Measurements from ENCODE around the gene TSC22D2. TPM values are rescaled to one million over a fixed set of nuclear protein-coding genes. Genes with fewer than 3 reads are reported as not detected.

Gene TSC22D2
- total and polyA plus RNA-seq, 10 of the 15 experiments (the other 5 are each of a cell fraction or from before 2014, with no cell fraction given) = 7.4 to 19.4 (median 10.9) TPM

GRCh38 chr3:150410311-150411105 lies 2.4 kb downstream of the TSC22D2 start:
- no TSS peak for BruUV-seq (replicated peaks)
- Histone ChIP-seq H3K79me2 (ENCODE audit: control insufficient read depth, insufficient read depth, low read length) (peaks cover 69% of the 10 kb centered on the region), H3K27me3 (replicated peaks in 1 of 2; ENCODE audit: control insufficient read depth in 2 of 2, insufficient read depth in 2 of 2, low read length in 1 of 2) (no peaks in the 10 kb centered on the region), H3K27ac (ENCODE audit: control insufficient read depth, insufficient read depth) (peak overlapping the region; percentile 78), H3K36me3 (ENCODE audit: control insufficient read depth in 2 of 2, insufficient read depth in 2 of 2, low read length in 1 of 2) (no peaks in the 10 kb centered on the region), H2AFZ (ENCODE audit: control insufficient read depth, low read depth, low read length) (no peak overlapping the region), H3K4me2 (ENCODE audit: control insufficient read depth, insufficient read depth) (peak overlapping the region; percentile 82), H3K9me3 (replicated peaks; ENCODE audit: control insufficient read depth, insufficient read depth, low read length) (no peaks in the 10 kb centered on the region), H3K9ac (ENCODE audit: control insufficient read depth, insufficient read depth, low read length) (peak overlapping the region; percentile 92), H4K20me1 (ENCODE audit: control insufficient read depth, insufficient read depth) (peaks cover 2% of the 10 kb centered on the region), H3K4me1 (ENCODE audit: control insufficient read depth, insufficient read depth, low read length) (no peaks in the 10 kb centered on the region), H3K4me3 (peak overlapping the region; percentile 96)
- POLR2A ChIA-PET = interaction anchor here (0.5 to 4.1 kb wide), 11 partner anchors 19 to 354 kb away, joined by 3 to 36 read pairs (median 4); partner anchors contain the start of genes SELENOT and SIAH2
- TF ChIP-seq PKNOX1 (IDR thresholded peaks at IDR 0.05) = no peak
- no peak for TF ChIP-seq RELA (IDR thresholded peaks at IDR 0.05; ENCODE audit: borderline replicate concordance, partially characterized antibody)
- peak; percentile 57; the same call in 1 of the 2 replicates for TF ChIP-seq GATAD2B (conservative IDR thresholded peaks at IDR 0.05; ENCODE audit: low read depth)
- TF ChIP-seq PAX8 (IDR thresholded peaks at IDR 0.05) = no peak
- 0 out of 2 replicates have a peak, but pooled peaks have one; percentile 14 for TF ChIP-seq CREM (IDR thresholded peaks at IDR 0.05; ENCODE audit: low read depth)
- peak; percentile 42; the same call in 1 of the 2 replicates for TF ChIP-seq DPF2 (IDR thresholded peaks at IDR 0.05)
- TF ChIP-seq IKZF1 (conservative IDR thresholded peaks at IDR 0.05) = 0 out of 2 replicates have a peak, but pooled peaks have one; percentile 3
- TF ChIP-seq IRF3 (IDR thresholded peaks at IDR 0.05) = no peak
- TF ChIP-seq MYB (IDR thresholded peaks at IDR 0.05; ENCODE audit: borderline replicate concordance, low read depth, low read length) = no peak
- peak; percentile 19; the same call in 1 of the 2 replicates for TF ChIP-seq NR2F1 (conservative IDR thresholded peaks at IDR 0.05)
- peak; percentile 50; the same call in 1 of the 2 replicates for TF ChIP-seq LARP7 (IDR thresholded peaks at IDR 0.05)
- TF ChIP-seq CBX3 (IDR thresholded peaks at IDR 0.05; ENCODE audit: borderline replicate concordance, low read depth) = no peak
- TF ChIP-seq NR2C2 (IDR thresholded peaks at IDR 0.05; ENCODE audit: borderline replicate concordance, control insufficient read depth, insufficient read length, low read depth) = no peak
- peak; percentile 16; the same call in 1 of the 2 replicates for TF ChIP-seq SIN3A (IDR thresholded peaks at IDR 0.05; ENCODE audit: low read depth, low read length)
- no peak for TF ChIP-seq JUNB (IDR thresholded peaks at IDR 0.05)
- no peak for TF ChIP-seq CHD1 (IDR thresholded peaks at IDR 0.05; ENCODE audit: low read depth, low read length)
- no peak for TF ChIP-seq BRCA1 (IDR thresholded peaks at IDR 0.05; ENCODE audit: low read depth, low read length)
- no peak for TF ChIP-seq NFIC (IDR thresholded peaks at IDR 0.05; ENCODE audit: low read depth, low read length)
- TF ChIP-seq RAD51 (IDR thresholded peaks at IDR 0.05) = no peak
- no peak for TF ChIP-seq POLR2A (IDR thresholded peaks at IDR 0.05; ENCODE audit: low read depth, low read length)
- no peak for TF ChIP-seq SREBF2 (IDR thresholded peaks at IDR 0.05; ENCODE audit: low read length)
- TF ChIP-seq YBX1 (IDR thresholded peaks at IDR 0.05) = no peak
- no peak for FAIRE-seq
- in situ Hi-C loops (cut with MboI) = no loop called here
- CTCF ChIA-PET = interaction anchor here (0.6 to 5.4 kb wide), 28 partner anchors 9 to 270 kb away, joined by 3 to 35 read pairs (median 5); no protein-coding TSS in a partner anchor
- under 1% methylated on average over 53 of the region's 68 CpGs for WGBS (ENCODE audit: insufficient coverage, insufficient replicate concordance, low lambda C conversion rate, missing lambda C conversion rate)
- SMC1A ChIA-PET (ENCODE audit: uncharacterized antibody, unreplicated experiment) = interaction anchor here (0.9 to 7.0 kb wide), 18 partner anchors 9 to 356 kb away, joined by 3 to 128 read pairs (median 6); no protein-coding TSS in a partner anchor
- intact Hi-C loops (cut with micrococcal nuclease; ENCODE audit: unreplicated experiment) = loop anchor here (5.0 kb wide), 3 partner anchors 87 to 192 kb away; partner anchors contain the start of gene SELENOT
- no peak for DNase-seq (ENCODE audit: low read depth, low spot score)
- RAD21 ChIA-PET (ENCODE audit: unreplicated experiment) = interaction anchor here (0.8 to 5.0 kb wide), 20 partner anchors 8 to 192 kb away, joined by 3 to 52 read pairs (median 5); partner anchors contain the start of gene SELENOT
- ATAC-seq = peak; percentile 11

Data from GM12878 (cell line).